Activated CD8-positive, alpha-beta T cell treated with anti-CD3 and anti-CD28 coated beads, Interleukin-2, amount 10 ng/mL, durations not matched to agents 7 days and 5 days (primary cell): Measurements from ENCODE around the gene ADAR. TPM values are rescaled to one million over a fixed set of nuclear protein-coding genes. Genes with fewer than 3 reads are reported as not detected.

Experiments
- ATAC-seq: fragments of 150-1000 bp; cut with Tn5 transposase; one replicate; pipeline ENCODE4 v1.10.0; 2021; ENCODE audit warnings: moderate library complexity
- CTCF ChIA-PET: fragments of 350-600 bp; sonication (Branson Sonifier 250); formaldehyde crosslinking; loops from one replicate; lab custom pipeline; 2021; ENCODE audit warnings: antibody characterized with exemption; lab: Charles Lee
- POLR2A ChIA-PET: fragments of 350-600 bp; sonication (Branson Sonifier 250); formaldehyde crosslinking; loops from one replicate; lab custom pipeline; 2021; ENCODE audit warnings: antibody characterized with exemption; lab: Charles Lee
- DNase-seq: peaks from one replicate; pipeline ENCODE4 v3.0.0-alpha.2; 2020
- H3K27ac Mint-ChIP-seq: one replicate; pipeline ENCODE4 v1.8.0; 2021; ENCODE audit warnings: mild to moderate bottlenecking, mixed read lengths
- H3K27me3 Mint-ChIP-seq: one replicate; pipeline ENCODE4 v1.8.0; 2021; ENCODE audit warnings: low read depth, mixed read lengths
- H3K36me3 Mint-ChIP-seq: one replicate; pipeline ENCODE4 v1.8.0; 2021; ENCODE audit warnings: low read depth, mixed read lengths
- H3K4me1 Mint-ChIP-seq: one replicate; pipeline ENCODE4 v1.8.0; 2021; ENCODE audit warnings: low read depth, mixed read lengths
- H3K4me3 Mint-ChIP-seq: one replicate; pipeline ENCODE4 v1.8.0; 2021; ENCODE audit warnings: mild to moderate bottlenecking, mixed read lengths
- H3K9me3 Mint-ChIP-seq: one replicate; pipeline ENCODE4 v1.8.0; 2022; ENCODE audit warnings: mixed read lengths; ENCODE audit not compliant: insufficient read depth
- total RNA-seq, 2 experiments: library from RNA; stranded (reverse); gene quantifications; one replicate each; pipeline ENCODE4 v1.2.3, GENCODE V29; 2021

Gene ADAR
- total RNA-seq, 2 experiments from 2014 or later: 314 to 317 TPM

DNA sequence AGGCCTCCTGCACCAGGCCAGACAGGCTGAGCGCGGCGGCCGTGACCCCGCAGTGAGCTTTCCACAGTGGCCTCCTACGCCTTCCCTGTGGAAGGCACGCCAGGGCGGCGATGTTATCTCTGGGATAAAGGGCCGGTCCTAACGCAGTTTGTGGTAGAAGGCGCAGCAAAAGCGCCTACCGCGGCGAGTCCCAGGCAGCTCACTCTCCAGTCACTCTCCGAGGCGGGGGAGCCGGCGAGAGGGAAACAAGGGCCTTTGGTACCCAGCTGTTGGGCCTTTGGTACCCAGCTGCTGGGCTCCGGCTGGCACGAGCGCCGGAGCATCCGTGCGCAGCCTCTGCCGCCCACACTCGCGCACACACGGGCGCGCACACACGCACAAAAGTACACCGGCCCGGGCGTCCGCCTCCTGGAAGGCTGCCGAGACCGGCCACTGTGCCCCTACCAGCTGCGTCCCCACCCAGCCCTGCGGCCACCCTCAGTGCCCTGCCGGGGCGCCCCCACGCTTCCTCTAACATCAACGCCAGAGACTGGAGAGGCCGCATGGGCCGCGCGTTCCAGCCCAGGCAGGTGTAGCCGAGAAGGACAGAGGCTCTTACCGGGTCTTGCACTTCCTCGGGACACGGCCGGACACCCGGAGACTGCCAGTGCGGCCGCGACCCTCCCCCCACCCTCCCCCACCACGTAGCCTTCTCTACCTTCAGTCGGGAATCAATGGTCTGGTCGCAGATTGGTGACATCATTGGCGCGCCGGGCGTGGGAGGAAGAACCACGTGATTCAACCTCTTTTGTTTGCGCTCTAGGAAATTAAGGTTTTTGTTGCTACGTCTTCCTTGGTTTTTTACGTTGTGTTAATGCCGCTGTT lies 19.5 kb upstream of the ADAR start:
- H3K4me1 Mint-ChIP-seq: peaks cover 31% of the 10 kb centered on the region
- POLR2A ChIA-PET: interaction anchor here (0.9 to 2.6 kb wide), 8 partner anchors 11 to 309 kb away, joined by 3 to 31 read pairs (median 4); partner anchors contain the start of genes ADAR and PMVK
- DNase-seq: peak; percentile 93
- peak overlapping the region; percentile 97 for H3K4me3 Mint-ChIP-seq
- peak; percentile 76 for ATAC-seq
- CTCF ChIA-PET: interaction anchor here (0.9 to 1.7 kb wide), 9 partner anchors 11 to 309 kb away, joined by 3 to 9 read pairs (median 3); partner anchors contain the start of gene PMVK
- H3K27ac Mint-ChIP-seq: peak overlapping the region; percentile 97
- H3K36me3 Mint-ChIP-seq: peaks cover 35% of the 10 kb centered on the region
- H3K27me3 Mint-ChIP-seq: peaks cover 10% of the 10 kb centered on the region
- peaks cover 17% of the 10 kb centered on the region for H3K9me3 Mint-ChIP-seq

DNA sequence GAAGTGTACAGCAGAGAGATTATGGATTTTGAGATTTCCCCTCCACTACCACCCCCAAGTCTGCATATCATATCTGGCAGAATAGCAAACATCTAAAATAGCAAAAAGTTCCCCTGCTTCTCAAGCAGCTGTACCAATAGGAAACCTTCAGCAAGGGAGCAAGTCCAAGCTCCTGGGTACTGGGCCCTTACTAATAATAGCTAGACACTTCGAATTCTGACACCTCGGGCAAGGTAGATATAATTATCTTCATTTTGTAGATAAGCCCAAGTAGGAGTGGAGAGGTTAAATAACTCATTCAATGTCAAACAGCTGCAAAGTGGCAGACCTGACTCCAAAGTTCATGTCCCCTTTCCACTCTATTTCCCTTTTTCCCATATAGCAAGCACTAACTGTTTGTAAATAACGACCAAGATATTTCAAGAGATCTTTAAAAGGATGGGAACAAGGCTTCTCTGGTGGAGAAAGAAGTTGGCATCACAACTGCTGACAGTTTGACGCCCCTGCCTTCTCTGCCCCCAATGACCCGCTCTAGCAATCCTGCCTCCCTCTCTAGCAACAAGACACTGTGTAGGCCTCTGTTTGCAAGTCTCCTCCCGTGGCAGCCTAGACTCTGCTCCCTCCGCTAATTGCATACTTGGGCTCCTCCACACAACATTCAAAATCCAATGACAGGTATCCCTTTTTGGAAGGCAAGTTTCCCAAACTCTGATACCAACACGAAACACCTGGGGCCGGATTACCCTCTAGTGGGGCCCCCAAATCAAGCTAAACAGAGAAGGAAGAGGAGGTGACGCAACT lies 18.7 kb upstream of the ADAR start:
- Mint-ChIP-seq H3K36me3 (peaks cover 37% of the 10 kb centered on the region), H3K4me3 (peak overlapping the region; percentile 97), H3K27me3 (peaks cover 5% of the 10 kb centered on the region), H3K4me1 (peaks cover 40% of the 10 kb centered on the region), H3K27ac (peak overlapping the region; percentile 97), H3K9me3 (peaks cover 17% of the 10 kb centered on the region)
- POLR2A ChIA-PET: interaction anchor here (0.9 to 2.6 kb wide), 8 partner anchors 10 to 310 kb away, joined by 3 to 31 read pairs (median 4); partner anchors contain the start of genes ADAR and PMVK
- ATAC-seq: peak; percentile 52
- DNase-seq: peak; percentile 50
- CTCF ChIA-PET: interaction anchor here (0.9 to 1.7 kb wide), 10 partner anchors 10 to 310 kb away, joined by 3 to 9 read pairs (median 3); partner anchors contain the start of gene PMVK

DNA sequence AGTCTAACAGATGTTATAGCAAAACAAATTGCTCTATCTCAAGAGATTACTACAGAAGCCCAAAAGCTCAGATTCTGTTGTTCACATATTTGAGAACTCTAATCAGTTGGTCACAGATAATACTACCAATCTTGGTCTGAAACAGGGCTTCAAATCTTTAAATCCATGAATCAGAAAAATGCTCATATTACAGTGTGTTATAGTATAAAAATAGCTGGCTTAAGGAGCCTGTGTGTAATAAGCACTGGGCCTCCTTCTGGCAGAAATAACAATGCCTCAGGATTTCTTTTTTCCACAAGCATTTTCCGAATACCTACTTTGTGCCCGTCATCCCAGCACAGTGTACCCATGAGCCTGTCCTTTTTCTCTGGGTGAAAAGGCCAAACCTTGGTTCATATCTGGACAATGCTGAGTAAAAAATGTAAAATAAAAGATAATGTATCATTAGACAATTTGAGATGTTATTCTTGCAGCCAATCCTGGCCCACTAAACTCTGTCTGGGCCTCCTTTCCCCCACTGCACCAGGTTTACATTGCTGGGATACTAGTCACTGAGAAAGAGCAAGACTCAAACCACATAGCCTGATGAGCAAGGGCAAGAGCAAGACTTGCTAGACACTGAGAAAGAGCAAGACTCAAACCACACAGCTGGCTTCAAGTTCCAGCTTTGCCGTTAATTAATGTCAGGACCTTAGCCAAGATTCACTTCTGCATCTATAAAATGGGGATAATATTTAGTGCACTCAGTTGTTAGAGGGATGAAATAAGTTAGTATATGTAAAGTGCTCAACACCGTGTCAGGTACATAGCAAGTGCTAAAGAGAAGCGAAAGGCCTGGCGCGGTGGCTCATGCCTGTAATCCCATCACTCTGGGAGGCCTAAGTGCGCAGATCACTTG lies 17.0 kb upstream of the ADAR start:
- ChIA-PET POLR2A (interaction anchor here (2.6 kb wide), 1 partner anchor 16 kb away, joined by 31 read pairs; the partner anchor contains the start of gene ADAR), CTCF (interaction anchor here (1.0 to 1.3 kb wide), 3 partner anchors 18 to 66 kb away, joined by 3 to 6 read pairs (median 5); no protein-coding TSS in a partner anchor)
- Mint-ChIP-seq H3K4me1 (peaks cover 47% of the 10 kb centered on the region), H3K36me3 (peaks cover 37% of the 10 kb centered on the region), H3K27ac (peak overlapping the region; percentile 60), H3K4me3 (no peak overlapping the region), H3K9me3 (peaks cover 13% of the 10 kb centered on the region), H3K27me3 (no peaks in the 10 kb centered on the region)
- ATAC-seq (no peak), DNase-seq (no peak)

- H3K27ac Mint-ChIP-seq: no peak overlapping the region
- CTCF ChIA-PET: interaction anchor here (0.9 kb wide), 1 partner anchor 13 kb away, joined by 4 read pairs; no protein-coding TSS in a partner anchor
- ATAC-seq (no peak), DNase-seq (no peak)
- no peaks in the 10 kb centered on the region for H3K27me3 Mint-ChIP-seq
- POLR2A ChIA-PET: no interaction called here
- H3K4me3 Mint-ChIP-seq: no peak overlapping the region
- no peaks in the 10 kb centered on the region for H3K9me3 Mint-ChIP-seq
- peaks cover 51% of the 10 kb centered on the region for H3K4me1 Mint-ChIP-seq
- H3K36me3 Mint-ChIP-seq: peaks cover 32% of the 10 kb centered on the region
Measured at GRCh38 chr1:154623358-154623757, 15.4 kb upstream of the ADAR start.

GRCh38 chr1:154622503-154623039 lies 14.6 kb upstream of the ADAR start:
- POLR2A ChIA-PET: interaction anchor here (0.9 to 1.1 kb wide), 2 partner anchors 13 to 14 kb away, joined by 3 read pairs; partner anchors contain the start of gene ADAR
- ATAC-seq: no peak
- no peak for DNase-seq
- CTCF ChIA-PET: no interaction called here
- no peak overlapping the region for H3K27ac Mint-ChIP-seq
- H3K4me3 Mint-ChIP-seq: no peak overlapping the region
- no peaks in the 10 kb centered on the region for H3K9me3 Mint-ChIP-seq
- H3K27me3 Mint-ChIP-seq: no peaks in the 10 kb centered on the region
- peaks cover 51% of the 10 kb centered on the region for H3K4me1 Mint-ChIP-seq
- peaks cover 33% of the 10 kb centered on the region for H3K36me3 Mint-ChIP-seq

GRCh38 chr1:154621875-154622274 lies 13.9 kb upstream of the ADAR start:
- Mint-ChIP-seq H3K4me1 (peaks cover 54% of the 10 kb centered on the region), H3K27ac (peak overlapping the region; percentile 80), H3K36me3 (peaks cover 30% of the 10 kb centered on the region), H3K27me3 (no peaks in the 10 kb centered on the region), H3K4me3 (no peak overlapping the region), H3K9me3 (no peaks in the 10 kb centered on the region)
- ATAC-seq: peak; percentile 50
- DNase-seq: no peak
- ChIA-PET CTCF (interaction anchor here (2.4 kb wide), 1 partner anchor 12 kb away, joined by 6 read pairs; no protein-coding TSS in a partner anchor), POLR2A (interaction anchor here (0.9 to 1.5 kb wide), 3 partner anchors 12 to 13 kb away, joined by 3 to 6 read pairs (median 3); partner anchors contain the start of gene ADAR)

DNA sequence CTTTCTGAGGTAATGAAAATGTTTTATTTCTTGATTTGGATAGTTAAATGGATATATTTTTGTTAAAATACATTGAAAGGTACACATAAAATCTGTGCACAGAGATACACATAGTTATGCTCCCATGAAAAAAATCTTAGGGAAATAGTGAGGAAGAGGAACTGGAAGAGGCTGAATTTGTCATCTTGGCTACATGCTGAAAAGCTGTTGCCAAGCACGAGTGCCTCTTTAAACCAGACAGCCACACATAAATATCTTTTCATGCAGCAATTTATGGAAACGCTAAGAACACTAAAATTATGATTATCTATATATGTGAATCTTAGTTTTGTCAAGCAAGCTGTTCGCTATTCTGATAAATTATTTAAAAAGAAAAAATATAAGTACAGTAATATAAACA lies 12.8 kb upstream of the ADAR start:
- peaks cover 57% of the 10 kb centered on the region for H3K4me1 Mint-ChIP-seq
- H3K4me3 Mint-ChIP-seq: no peak overlapping the region
- ChIA-PET POLR2A (interaction anchor here (1.5 kb wide), 1 partner anchor 11 kb away, joined by 6 read pairs; no protein-coding TSS in a partner anchor), CTCF (interaction anchor here (0.8 to 2.4 kb wide), 2 partner anchors 11 to 74 kb away, joined by 3 to 6 read pairs; no protein-coding TSS in a partner anchor)
- DNase-seq (no peak), ATAC-seq (no peak)
- H3K27ac Mint-ChIP-seq: no peak overlapping the region
- H3K27me3 Mint-ChIP-seq: no peaks in the 10 kb centered on the region
- peaks cover 26% of the 10 kb centered on the region for H3K36me3 Mint-ChIP-seq
- H3K9me3 Mint-ChIP-seq: no peaks in the 10 kb centered on the region

GRCh38 chr1:154619181-154619948 lies 11.4 kb upstream of the ADAR start:
- POLR2A ChIA-PET: interaction anchor here (1.5 kb wide), 1 partner anchor 10 kb away, joined by 3 read pairs; no protein-coding TSS in a partner anchor
- CTCF ChIA-PET: interaction anchor here (0.9 kb wide), 1 partner anchor 10 kb away, joined by 3 read pairs; no protein-coding TSS in a partner anchor
- peaks cover 60% of the 10 kb centered on the region for H3K4me1 Mint-ChIP-seq
- no peaks in the 10 kb centered on the region for H3K9me3 Mint-ChIP-seq
- no peak for DNase-seq
- no peaks in the 10 kb centered on the region for H3K27me3 Mint-ChIP-seq
- no peak overlapping the region for H3K27ac Mint-ChIP-seq
- H3K36me3 Mint-ChIP-seq: peaks cover 22% of the 10 kb centered on the region
- no peak for ATAC-seq
- H3K4me3 Mint-ChIP-seq: no peak overlapping the region

DNA sequence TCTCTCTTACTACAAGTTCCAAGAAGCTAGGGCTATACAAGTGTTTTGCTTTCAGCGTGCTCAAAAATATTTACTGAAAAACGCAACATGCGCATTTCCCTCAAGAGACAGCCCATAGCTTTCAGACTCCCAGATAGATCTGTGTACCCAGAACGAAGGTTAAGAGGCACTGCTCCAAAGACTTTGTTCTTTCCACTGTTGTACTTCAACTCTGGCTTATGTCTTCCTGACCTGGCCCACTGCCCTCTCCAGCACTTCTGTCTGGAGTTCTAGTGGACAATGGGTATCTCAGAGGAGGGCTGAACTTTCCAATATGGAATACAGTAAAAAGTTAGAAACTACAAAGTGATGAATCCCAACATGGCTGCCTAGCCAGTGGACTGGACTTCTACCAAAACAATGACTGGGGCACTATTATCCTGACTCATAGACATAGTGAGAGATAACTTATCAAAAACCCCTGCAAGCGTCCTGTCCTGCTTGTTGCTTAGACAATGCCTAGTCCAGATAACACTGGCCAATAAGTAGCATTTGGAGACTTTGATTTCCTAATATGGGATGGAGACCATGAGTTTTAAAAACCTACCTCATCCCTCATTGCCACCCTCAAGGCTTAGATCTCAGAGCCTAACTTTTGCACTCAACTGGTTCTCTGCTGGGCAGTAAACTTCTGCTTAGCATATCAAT lies 8.8 kb upstream of the ADAR start:
- ChIA-PET POLR2A (interaction anchor here (0.9 kb wide), 1 partner anchor 10 kb away, joined by 4 read pairs; no protein-coding TSS in a partner anchor), CTCF (interaction anchor here (0.7 to 2.1 kb wide), 3 partner anchors 10 to 57 kb away, joined by 3 to 5 read pairs (median 5); no protein-coding TSS in a partner anchor)
- H3K36me3 Mint-ChIP-seq: peaks cover 9% of the 10 kb centered on the region
- H3K4me3 Mint-ChIP-seq: no peak overlapping the region
- no peak for DNase-seq
- peak overlapping the region; percentile 62 for H3K27ac Mint-ChIP-seq
- no peaks in the 10 kb centered on the region for H3K9me3 Mint-ChIP-seq
- peaks cover 54% of the 10 kb centered on the region for H3K4me1 Mint-ChIP-seq
- no peaks in the 10 kb centered on the region for H3K27me3 Mint-ChIP-seq
- no peak for ATAC-seq
